ENCODE measurements around the gene TRANK1.

The TRANK1 gene

GRCh38 chr3:36876181-36876936 lies 68.5 kb downstream of the TRANK1 start:
- POLR2A ChIA-PET, result no interaction called here
- TF ChIP-seq, protein P1, sequence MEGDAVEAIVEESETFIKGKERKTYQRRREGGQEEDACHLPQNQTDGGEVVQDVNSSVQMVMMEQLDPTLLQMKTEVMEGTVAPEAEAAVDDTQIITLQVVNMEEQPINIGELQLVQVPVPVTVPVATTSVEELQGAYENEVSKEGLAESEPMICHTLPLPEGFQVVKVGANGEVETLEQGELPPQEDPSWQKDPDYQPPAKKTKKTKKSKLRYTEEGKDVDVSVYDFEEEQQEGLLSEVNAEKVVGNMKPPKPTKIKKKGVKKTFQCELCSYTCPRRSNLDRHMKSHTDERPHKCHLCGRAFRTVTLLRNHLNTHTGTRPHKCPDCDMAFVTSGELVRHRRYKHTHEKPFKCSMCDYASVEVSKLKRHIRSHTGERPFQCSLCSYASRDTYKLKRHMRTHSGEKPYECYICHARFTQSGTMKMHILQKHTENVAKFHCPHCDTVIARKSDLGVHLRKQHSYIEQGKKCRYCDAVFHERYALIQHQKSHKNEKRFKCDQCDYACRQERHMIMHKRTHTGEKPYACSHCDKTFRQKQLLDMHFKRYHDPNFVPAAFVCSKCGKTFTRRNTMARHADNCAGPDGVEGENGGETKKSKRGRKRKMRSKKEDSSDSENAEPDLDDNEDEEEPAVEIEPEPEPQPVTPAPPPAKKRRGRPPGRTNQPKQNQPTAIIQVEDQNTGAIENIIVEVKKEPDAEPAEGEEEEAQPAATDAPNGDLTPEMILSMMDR (IDR thresholded peaks at IDR 0.05; ENCODE audit: insufficient read depth, low read length, missing control alignments), result no peak
- CTCF ChIA-PET, result interaction anchor here (0.8 kb wide), 2 partner anchors 8 to 9 kb away, joined by 3 to 4 read pairs; no protein-coding TSS in a partner anchor
- no peak for DNase-seq (ENCODE audit: low read depth, low spot score)
- no peak overlapping the region for H3K4me3 ChIP-seq (ENCODE audit: low read depth, low read length)

DNA sequence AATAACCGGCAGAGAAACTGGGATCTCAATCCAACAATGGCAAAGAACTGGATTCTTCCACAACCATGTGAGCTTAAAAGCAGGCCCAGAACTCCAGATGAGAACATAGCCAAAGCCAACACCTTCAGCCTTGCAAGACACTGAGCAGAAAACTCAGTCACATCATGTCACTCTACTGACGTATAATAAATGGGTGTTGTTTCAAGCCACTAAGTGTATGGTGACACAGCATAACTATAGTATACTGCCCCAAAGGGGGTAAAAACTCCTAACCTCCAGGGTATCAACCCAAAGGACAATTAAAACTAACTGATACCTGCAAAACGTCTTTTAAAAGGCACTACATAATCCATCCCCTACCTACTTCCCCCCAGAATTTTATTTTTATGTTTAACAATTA lies 69.5 kb downstream of the TRANK1 start:
- TF ChIP-seq, protein P1 (IDR thresholded peaks at IDR 0.05; ENCODE audit: insufficient read depth, low read length, missing control alignments), result no peak
- ChIA-PET POLR2A (no interaction called here), CTCF (interaction anchor here (1.0 kb wide), 1 partner anchor 146 kb away, joined by 3 read pairs; no protein-coding TSS in a partner anchor)
- H3K4me3 ChIP-seq (ENCODE audit: low read depth, low read length), result no peak overlapping the region
- DNase-seq (ENCODE audit: low read depth, low spot score), result no peak

- no peak overlapping the region for H3K4me3 ChIP-seq (ENCODE audit: low read depth, low read length)
- CTCF ChIA-PET, result no interaction called here
- no peak for DNase-seq (ENCODE audit: low read depth, low spot score)
- POLR2A ChIA-PET, result no interaction called here
- TF ChIP-seq, protein P1 (IDR thresholded peaks at IDR 0.05; ENCODE audit: insufficient read depth, low read length, missing control alignments), result no peak
Measured at GRCh38 chr3:36874424-36874823, 70.4 kb downstream of the TRANK1 start.

DNA sequence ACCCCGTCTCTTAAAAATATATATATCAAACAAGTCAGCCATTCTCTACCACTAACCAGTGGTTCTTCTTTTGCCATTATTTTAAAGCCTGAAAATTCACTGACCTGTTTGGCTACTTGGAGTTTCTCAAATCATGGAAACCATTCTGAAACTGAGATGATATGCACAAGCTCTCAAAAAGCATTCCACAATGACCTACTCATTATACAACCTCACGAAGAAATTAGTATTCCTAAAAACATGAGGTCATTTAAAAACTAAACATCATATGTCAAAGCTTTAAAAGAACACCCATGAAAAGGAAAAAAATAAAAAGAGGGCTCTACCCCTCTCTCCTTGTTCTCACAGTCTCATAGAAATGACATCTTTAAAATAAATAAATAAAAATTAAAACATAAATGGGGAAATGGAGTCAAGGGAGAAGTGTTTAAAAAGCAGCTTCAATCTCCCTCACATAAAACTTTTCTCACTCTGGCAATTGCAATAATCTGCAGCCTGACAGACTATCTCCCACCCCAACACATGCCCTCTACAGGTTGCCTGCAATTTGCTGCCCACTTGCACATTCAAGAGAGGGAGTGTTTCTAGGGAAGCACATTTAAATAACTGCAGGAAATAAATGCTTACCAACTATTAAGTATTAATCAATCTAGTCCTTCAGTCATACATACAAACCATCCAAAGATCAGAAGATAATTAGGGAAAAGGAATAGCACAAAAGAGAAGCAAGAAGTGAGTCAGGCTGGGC lies 73.3 kb downstream of the TRANK1 start:
- no peak overlapping the region for H3K4me3 ChIP-seq (ENCODE audit: low read depth, low read length)
- TF ChIP-seq, protein P1 (IDR thresholded peaks at IDR 0.05; ENCODE audit: insufficient read depth, low read length, missing control alignments), result no peak
- POLR2A ChIA-PET, result no interaction called here
- CTCF ChIA-PET, result interaction anchor here (0.7 to 4.0 kb wide), 5 partner anchors 9 to 144 kb away, joined by 3 to 23 read pairs (median 3); no protein-coding TSS in a partner anchor
- no peak for DNase-seq (ENCODE audit: low read depth, low spot score)

GRCh38 chr3:36868614-36869436 lies 76.0 kb downstream of the TRANK1 start:
- ChIA-PET POLR2A (no interaction called here), CTCF (interaction anchor here (0.8 to 4.5 kb wide), 38 partner anchors 8 to 903 kb away, joined by 3 to 81 read pairs (median 5); no protein-coding TSS in a partner anchor)
- H3K4me3 ChIP-seq (ENCODE audit: low read depth, low read length), result no peak overlapping the region
- DNase-seq (ENCODE audit: low read depth, low spot score), result no peak
- TF ChIP-seq, protein P1 (IDR thresholded peaks at IDR 0.05; ENCODE audit: insufficient read depth, low read length, missing control alignments), result peak; percentile 72

Measured in AG04449 (cell line).